Fibroblast of mammary gland (primary cell): ENCODE results near the gene C14orf119.

Experiments used
- DNase-seq: peaks from one replicate; pipeline ENCODE4 v3.0.0-alpha.2; 2010; ENCODE audit warnings: low read depth
- H3K4me3 ChIP-seq: 2 replicates; pipeline ENCODE4 v1.5.1; 2011; ENCODE audit warnings: low read depth, mild to moderate bottlenecking, low read length, moderate library complexity; ENCODE audit not compliant: control insufficient read depth
- CTCF ChIP-seq: conservative IDR thresholded peaks from 2 replicates; pipeline ENCODE4 v1.5.1; 2011; ENCODE audit warnings: low read depth, low read length, inconsistent platforms; ENCODE audit not compliant: control insufficient read depth, insufficient read depth

The C14orf119 gene

DNA sequence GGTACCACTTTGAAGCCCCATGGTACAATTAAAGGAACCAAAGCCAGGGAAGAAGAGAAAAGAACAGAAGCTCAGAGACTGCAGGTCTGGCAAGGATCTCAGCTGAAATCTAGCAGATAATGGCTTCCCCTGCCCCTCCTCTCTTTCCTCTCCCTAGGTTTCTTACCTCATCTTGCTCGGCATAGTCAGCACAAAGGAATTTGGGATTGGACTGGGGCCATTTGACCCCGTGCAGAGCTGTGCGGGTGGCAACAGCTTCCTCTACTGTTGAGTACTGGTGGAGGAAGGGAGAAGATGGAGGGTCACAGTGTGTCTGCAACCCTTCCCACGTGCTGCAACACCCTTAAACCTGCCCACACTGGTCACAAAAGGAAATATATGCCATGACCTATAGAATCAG lies 33.3 kb upstream of the C14orf119 start:
- H3K4me3 ChIP-seq, result no peak overlapping the region
- DNase-seq, result peak; percentile 94
- TF ChIP-seq CTCF, result no peak

DNA sequence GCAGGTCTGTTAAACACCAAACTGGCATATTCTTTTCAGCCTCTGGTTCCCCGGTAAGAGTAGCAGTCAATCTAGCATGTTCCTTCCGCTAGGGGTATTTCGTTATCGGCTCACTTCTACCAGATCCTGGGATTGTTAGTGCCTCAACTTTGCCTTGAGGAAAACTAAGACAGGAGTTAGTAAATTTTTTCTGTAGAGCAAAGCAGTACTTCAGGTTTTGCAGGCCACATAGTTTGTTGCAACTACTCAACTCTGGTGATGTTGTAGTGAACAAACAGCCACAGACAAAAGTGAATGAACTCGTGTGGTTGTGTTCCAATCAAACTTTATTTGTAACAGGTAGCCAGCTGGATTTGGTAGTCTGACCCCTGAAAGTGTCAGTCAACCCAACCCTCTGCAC lies 31.7 kb upstream of the C14orf119 start:
- TF ChIP-seq CTCF, result no peak
- DNase-seq, result no peak
- no peak overlapping the region for H3K4me3 ChIP-seq

- H3K4me3 ChIP-seq, result no peak overlapping the region
- TF ChIP-seq CTCF, result no peak
- DNase-seq, result no peak
These were observed 28.9 kb upstream of the C14orf119 start for GRCh38 chr14:23066368-23066767.

- no peak for DNase-seq
- no peak for TF ChIP-seq CTCF
- H3K4me3 ChIP-seq, result no peak overlapping the region
These were observed 28.2 kb upstream of the C14orf119 start for GRCh38 chr14:23066855-23067744.

DNA sequence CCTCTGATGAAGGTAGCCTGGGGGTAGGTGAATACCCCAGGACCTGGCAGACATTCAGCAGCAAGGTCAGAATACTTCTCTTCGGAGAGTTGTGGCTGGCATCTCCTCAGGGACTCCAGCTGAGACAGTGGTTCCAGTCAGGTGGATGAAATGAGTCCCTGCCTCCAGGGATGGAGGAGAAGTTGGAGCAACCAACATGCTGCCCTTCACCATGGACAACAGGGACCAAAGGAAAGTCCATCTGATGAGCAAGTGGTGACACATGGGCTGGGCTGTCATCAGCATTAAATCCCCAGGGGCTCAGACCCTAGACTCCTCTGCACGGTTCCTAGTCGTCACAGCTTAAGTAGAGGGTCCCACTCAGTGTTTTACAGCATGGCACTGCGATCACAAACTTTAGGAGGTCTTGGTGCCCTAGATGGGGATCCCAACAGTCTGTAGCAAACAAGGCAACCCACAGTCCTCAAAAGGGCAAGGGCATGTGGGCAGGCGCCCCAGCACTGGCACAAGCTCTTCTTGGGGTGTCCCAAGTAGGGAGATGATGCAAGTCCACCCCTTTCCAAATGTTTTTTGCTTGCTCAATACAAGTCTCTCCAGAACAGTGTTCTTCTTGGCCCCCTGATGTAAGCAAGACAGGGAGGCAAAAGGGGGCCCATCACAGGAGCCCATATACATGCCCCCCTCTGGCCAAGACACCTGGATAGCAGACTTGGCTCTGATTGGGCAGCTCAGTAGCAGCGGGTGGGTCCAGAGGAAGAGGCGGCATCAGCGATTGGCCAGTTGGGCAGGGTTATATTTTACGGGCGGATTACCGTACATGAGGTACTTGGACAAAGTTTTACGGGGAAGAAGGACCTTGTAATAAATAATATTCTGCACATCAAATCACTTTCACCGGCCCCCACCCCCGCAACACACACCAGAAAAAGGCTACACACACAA lies 27.2 kb upstream of the C14orf119 start:
- peak overlapping the region; percentile 20 for H3K4me3 ChIP-seq
- TF ChIP-seq CTCF, result no peak
- DNase-seq, result no peak

DNA sequence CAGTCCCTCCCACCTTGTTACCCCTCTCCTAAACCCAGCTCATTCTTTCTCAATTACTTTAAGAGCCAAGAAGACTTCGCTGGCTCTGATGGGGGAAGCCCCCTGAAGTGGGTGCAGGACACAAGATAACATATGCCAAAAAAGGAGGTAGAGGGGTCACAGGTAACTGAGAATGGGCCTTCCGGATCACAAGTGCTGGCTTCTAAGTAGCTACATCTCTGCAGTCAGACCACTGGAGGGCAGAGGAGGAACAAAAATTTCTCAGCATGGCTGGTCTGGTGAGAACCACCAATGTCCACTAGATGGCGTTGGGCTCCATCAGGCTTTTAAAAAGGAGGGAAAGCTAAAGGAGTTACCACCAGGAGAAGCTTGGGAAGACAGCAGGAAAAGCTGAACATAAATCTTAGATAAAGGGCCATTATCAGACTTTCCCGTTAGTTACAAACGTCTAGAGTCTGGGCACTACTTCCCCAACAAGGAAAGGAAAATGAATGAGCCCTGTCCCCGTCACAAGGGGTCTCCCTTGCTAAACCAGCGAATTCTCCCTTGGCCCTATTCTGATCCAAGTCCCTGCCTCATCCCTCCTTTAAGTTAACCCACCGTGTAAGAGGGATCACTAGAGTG lies 26.4 kb upstream of the C14orf119 start:
- peak overlapping the region; percentile 20 for H3K4me3 ChIP-seq
- TF ChIP-seq CTCF, result peak; percentile 100
- DNase-seq, result peak; percentile 95
